Kidney (tissue), 14 donors: Measurements from ENCODE around the gene SPTBN5. TPM values are rescaled to one million over a fixed set of nuclear protein-coding genes. Genes with fewer than 3 reads are reported as not detected.
A peak's percentile ranks its signal among the peaks of the same experiment; 100 is the strongest.

Experiments
- DNase-seq, 5 donors: peaks; one replicate each; pipeline ENCODE4 v3.0.0-alpha.2; 2013 to 2020
- FAIRE-seq: peaks from 2 replicates; lab custom pipeline; 2012; peaks lifted over from hg19 to GRCh38; lab: Jason Lieb, UNC
- H3K27ac ChIP-seq, 2 donors: one replicate each; pipeline ENCODE4 v1.7.0; 2013; ENCODE audit warnings: low read depth in 2 of 2, low read length in 2 of 2, inconsistent platforms in 1 of 2
- H3K27me3 ChIP-seq: one replicate; pipeline ENCODE4 v1.7.1; 2013; ENCODE audit warnings: low read length, inconsistent platforms; ENCODE audit not compliant: control insufficient read depth, insufficient read depth
- H3K36me3 ChIP-seq, 3 donors: one replicate each; pipeline versions ENCODE4 v1.7.0 to v1.7.1; 2013; ENCODE audit warnings: low read length in 3 of 3, control low read depth in 1 of 3, inconsistent platforms in 1 of 3; ENCODE audit not compliant: insufficient read depth in 3 of 3, control insufficient read depth in 2 of 3
- H3K4me1 ChIP-seq, 3 donors: one replicate each; pipeline versions ENCODE4 v1.7.0 to v1.7.1; 2013; ENCODE audit warnings: low read length in 3 of 3, inconsistent platforms in 1 of 3, low read depth in 1 of 3; ENCODE audit not compliant: control insufficient read depth in 2 of 3, insufficient read depth in 2 of 3
- H3K4me3 ChIP-seq, 3 donors: one replicate each; pipeline versions ENCODE4 v1.7.0 to v1.8.1; 2013; ENCODE audit warnings: low read length in 3 of 3, control low read depth in 1 of 3, inconsistent platforms in 1 of 3
- H3K9ac ChIP-seq, 3 donors: one replicate each; pipeline versions ENCODE4 v1.7.0 to v1.7.1; 2013; ENCODE audit warnings: low read length in 3 of 3, control low read depth in 1 of 3, inconsistent platforms in 1 of 3
- H3K9me3 ChIP-seq, 3 donors: one replicate each; pipeline versions ENCODE4 v1.7.0 to v1.7.1; 2013; ENCODE audit warnings: low read length in 3 of 3, control low read depth in 1 of 3, inconsistent platforms in 1 of 3; ENCODE audit not compliant: control insufficient read depth in 2 of 3, insufficient read depth in 1 of 3
- CTCF ChIP-seq: IDR thresholded peaks from 3 replicates; pipeline ENCODE4 v1.5.1; 2012; ENCODE audit warnings: mild to moderate bottlenecking, moderate library complexity, borderline replicate concordance; ENCODE audit not compliant: insufficient read depth; ENCODE audit errors: extremely low read depth
- intact Hi-C: fragments of 100-400 bp; cut with DNase I; formaldehyde crosslinking; loops from one replicate; pipeline ENCODE4 v1.11.1; 2022
- polyA plus RNA-seq: library from polyadenylated mRNA; stranded (reverse); fragments of 350-450 nt; fragmentation: Illumina TruSeq; extraction: RNeasy Lipid Tissue Mini Kit (QIAGEN cat#74804); gene quantifications from one replicate; pipeline ENCODE4 v1.2.3, GENCODE V29; 2014; ENCODE audit warnings: low read depth, low replicate concordance; ENCODE audit not compliant: insufficient read depth
- total RNA-seq: library from RNA; stranded (reverse); fragmentation: NEBNext Ultra II Directional; extraction: Animal tissue kit (Norgen Biotek cat#: 25700); gene quantifications from one replicate; pipeline ENCODE4 v1.2.1, GENCODE V29; 2021
- donor health status: control.
- donor health status: control.
- donor health status: control.
- donor health status: control.
- donor health status: control.
- donor health status: DM: yes; HTN: yes; CAD: no.
- donor health status: Normal renal cell carcinoma (clear cell type).

The SPTBN5 gene
- total and polyA plus RNA-seq, 2 donors from 2014 or later: 1.2 to 2.6 TPM

GRCh38 chr15:41936649-41937567 is 43.1 kb upstream of the SPTBN5 start:
- Histone ChIP-seq H3K4me3 (no peak overlapping the region), H3K27me3 (no peaks in the 10 kb centered on the region), H3K9me3 (no peaks in the 10 kb centered on the region), H3K36me3 (peaks cover 0 to 4% (median 0%) of the 10 kb centered on the region in 3 donors), H3K4me1 (peaks cover 0 to 9% (median 4%) of the 10 kb centered on the region in 3 donors), H3K9ac (no peak overlapping the region), H3K27ac (peak overlapping the region; percentile 49 to 68)
- no peak for TF ChIP-seq CTCF
- FAIRE-seq (no peak), DNase-seq (no peak)
- intact Hi-C loops: no loop called here

- H3K27ac ChIP-seq: peak overlapping the region in 1 of 2 donors; percentile 65
- no peak for FAIRE-seq
- peaks cover 0 to 6% (median 0%) of the 10 kb centered on the region in 3 donors for H3K4me1 ChIP-seq
- no peaks in the 10 kb centered on the region for H3K9me3 ChIP-seq
- H3K36me3 ChIP-seq: peaks cover 0 to 4% (median 0%) of the 10 kb centered on the region in 3 donors
- no peak for DNase-seq
- intact Hi-C loops: no loop called here
- H3K9ac ChIP-seq: no peak overlapping the region
- TF ChIP-seq CTCF: no peak
- no peaks in the 10 kb centered on the region for H3K27me3 ChIP-seq
- no peak overlapping the region for H3K4me3 ChIP-seq
These were observed 42.3 kb upstream of the SPTBN5 start for GRCh38 chr15:41936155-41936554.

GRCh38 chr15:41935566-41936020 is 41.7 kb upstream of the SPTBN5 start:
- peak overlapping the region in 1 of 2 donors; percentile 65 for H3K27ac ChIP-seq
- H3K4me1 ChIP-seq: peaks cover 0 to 7% (median 2%) of the 10 kb centered on the region in 3 donors
- no peak overlapping the region for H3K4me3 ChIP-seq
- no peak for FAIRE-seq
- DNase-seq: no peak
- H3K27me3 ChIP-seq: no peaks in the 10 kb centered on the region
- H3K9me3 ChIP-seq: no peaks in the 10 kb centered on the region
- peaks cover 0 to 4% (median 0%) of the 10 kb centered on the region in 3 donors for H3K36me3 ChIP-seq
- TF ChIP-seq CTCF: no peak
- intact Hi-C loops: no loop called here
- no peak overlapping the region for H3K9ac ChIP-seq
